NB4 (cell line): ENCODE data around the gene AGA.

Source experiments
- DNase-seq: peaks from one replicate; pipeline ENCODE4 v3.0.0; 2010; ENCODE audit warnings: low read depth
- H3K4me3 ChIP-seq: one replicate; pipeline ENCODE4 v1.5.1; 2011; ENCODE audit warnings: mild to moderate bottlenecking, low read depth, low read length, moderate library complexity
- MYC ChIP-seq: IDR thresholded peaks from 2 replicates; pipeline ENCODE4 v1.6.1; 2011; ENCODE audit warnings: low read depth, low read length
- POLR2A ChIP-seq: IDR thresholded peaks from 2 replicates; pipeline ENCODE4 v1.6.1; 2011; ENCODE audit warnings: mild to moderate bottlenecking; ENCODE audit not compliant: insufficient read length; ENCODE audit errors: extremely low read depth
- TF ChIP-seq, protein P1 (sequence below): IDR thresholded peaks from one replicate; pipeline ENCODE4 v1.5.1; 2012; ENCODE audit warnings: low read depth, low read length
- TF ChIP-seq, protein P2 (sequence below): IDR thresholded peaks from 2 replicates; pipeline ENCODE4 v1.6.1; 2011; ENCODE audit warnings: low read depth, low read length

The AGA gene

DNA sequence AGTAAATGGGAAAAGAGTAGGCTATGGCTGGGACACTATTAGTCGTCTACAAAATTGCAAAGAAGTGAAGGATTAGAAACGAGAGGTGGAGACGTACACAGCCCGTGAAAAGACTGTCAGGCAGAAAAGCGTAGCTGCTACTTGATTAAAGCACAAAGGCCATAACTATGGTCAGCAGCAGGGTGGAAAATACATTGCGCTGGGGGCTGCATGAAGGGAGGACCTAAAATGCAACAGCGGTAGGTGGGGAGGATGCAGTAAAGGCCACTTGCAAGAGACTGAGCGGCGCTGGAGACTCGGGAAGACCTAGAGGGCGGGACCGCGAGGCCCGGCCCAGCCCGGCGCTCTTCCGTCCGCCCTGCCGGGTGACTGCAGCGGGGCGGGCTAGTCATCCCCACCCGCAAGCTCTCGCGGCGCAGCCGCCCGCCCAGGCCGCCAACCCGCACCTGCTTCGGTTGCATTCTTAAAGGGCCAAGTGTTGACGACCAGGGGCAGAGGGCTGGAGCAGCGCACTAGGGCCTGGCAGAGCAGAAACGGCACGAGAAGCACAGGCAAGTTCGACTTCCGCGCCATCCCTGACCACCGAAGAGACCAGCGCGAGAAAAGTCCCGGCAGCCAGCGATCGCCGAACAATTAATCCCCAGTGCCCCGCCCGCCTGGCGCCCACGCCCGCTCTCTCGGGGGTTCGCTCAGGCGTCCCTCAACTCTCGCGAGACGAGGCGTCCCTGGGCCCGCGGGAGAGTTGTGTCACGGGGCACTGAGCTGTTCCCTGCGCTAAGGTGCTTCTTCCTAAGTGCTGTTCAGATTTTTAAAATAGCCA lies at the start of gene AGA:
Gene AGA (minus strand): TSS at position 635 of the 820 bp plus-strand sequence. CDS start 62 bp downstream, at position 573.
- H3K4me3 ChIP-seq = peak within 1 kb of the TSS; percentile 88
- TF ChIP-seq, protein P1, sequence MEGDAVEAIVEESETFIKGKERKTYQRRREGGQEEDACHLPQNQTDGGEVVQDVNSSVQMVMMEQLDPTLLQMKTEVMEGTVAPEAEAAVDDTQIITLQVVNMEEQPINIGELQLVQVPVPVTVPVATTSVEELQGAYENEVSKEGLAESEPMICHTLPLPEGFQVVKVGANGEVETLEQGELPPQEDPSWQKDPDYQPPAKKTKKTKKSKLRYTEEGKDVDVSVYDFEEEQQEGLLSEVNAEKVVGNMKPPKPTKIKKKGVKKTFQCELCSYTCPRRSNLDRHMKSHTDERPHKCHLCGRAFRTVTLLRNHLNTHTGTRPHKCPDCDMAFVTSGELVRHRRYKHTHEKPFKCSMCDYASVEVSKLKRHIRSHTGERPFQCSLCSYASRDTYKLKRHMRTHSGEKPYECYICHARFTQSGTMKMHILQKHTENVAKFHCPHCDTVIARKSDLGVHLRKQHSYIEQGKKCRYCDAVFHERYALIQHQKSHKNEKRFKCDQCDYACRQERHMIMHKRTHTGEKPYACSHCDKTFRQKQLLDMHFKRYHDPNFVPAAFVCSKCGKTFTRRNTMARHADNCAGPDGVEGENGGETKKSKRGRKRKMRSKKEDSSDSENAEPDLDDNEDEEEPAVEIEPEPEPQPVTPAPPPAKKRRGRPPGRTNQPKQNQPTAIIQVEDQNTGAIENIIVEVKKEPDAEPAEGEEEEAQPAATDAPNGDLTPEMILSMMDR = no peak
- no peak; the same call in 1 of the 2 replicates for TF ChIP-seq MYC
- peak; percentile 75 for TF ChIP-seq POLR2A
- TF ChIP-seq, protein P2, sequence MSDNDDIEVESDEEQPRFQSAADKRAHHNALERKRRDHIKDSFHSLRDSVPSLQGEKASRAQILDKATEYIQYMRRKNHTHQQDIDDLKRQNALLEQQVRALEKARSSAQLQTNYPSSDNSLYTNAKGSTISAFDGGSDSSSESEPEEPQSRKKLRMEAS = peak; percentile 62
- DNase-seq = peak; percentile 95

DNA sequence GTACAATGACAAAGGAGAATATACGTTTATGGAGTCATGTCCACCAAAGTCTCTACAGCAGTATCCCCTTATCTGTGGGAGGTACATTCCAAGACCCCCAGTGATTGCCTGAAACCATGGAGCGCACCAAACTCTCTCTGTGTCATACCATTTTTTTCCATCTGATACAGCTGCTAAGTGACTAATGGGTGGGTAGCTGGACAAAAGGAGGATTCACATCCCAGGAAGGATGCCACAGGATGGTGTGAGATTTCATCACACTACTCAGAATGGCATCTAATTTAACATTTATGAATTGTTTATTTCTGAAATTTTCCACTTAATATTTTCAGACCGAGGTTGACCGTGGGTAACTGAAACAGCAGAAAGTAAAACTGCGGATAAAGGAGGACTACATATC lies 49.8 kb upstream of the AGA start:
- TF ChIP-seq, protein P1 = no peak
- no peak for TF ChIP-seq POLR2A
- TF ChIP-seq MYC = no peak
- TF ChIP-seq, protein P2 = no peak

DNA sequence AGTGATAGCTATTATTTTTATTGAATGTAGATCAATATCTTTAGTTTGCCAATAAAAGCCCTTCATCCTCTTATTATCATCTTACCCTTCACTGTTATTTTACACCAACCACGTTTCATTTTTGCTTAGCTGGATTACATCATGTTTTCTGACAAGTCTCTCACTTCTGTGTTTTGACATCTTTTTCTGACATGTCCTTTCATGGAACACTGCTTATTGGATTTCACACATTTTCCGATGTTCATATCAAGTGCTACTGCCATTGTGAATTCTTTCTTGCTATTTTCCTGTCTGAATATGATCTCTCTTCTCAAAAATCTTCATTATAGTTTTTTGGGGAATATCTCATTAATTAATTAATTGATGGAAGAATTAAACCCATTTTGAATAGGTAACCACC lies 48.5 kb upstream of the AGA start:
- TF ChIP-seq, protein P2 = no peak
- TF ChIP-seq POLR2A (no peak), MYC (no peak)
- TF ChIP-seq, protein P1 = no peak
- DNase-seq = no peak

More for the DNA sequence above, 49.8 kb upstream of the AGA start:
- no peak for DNase-seq
- no peak overlapping the region for H3K4me3 ChIP-seq

DNA sequence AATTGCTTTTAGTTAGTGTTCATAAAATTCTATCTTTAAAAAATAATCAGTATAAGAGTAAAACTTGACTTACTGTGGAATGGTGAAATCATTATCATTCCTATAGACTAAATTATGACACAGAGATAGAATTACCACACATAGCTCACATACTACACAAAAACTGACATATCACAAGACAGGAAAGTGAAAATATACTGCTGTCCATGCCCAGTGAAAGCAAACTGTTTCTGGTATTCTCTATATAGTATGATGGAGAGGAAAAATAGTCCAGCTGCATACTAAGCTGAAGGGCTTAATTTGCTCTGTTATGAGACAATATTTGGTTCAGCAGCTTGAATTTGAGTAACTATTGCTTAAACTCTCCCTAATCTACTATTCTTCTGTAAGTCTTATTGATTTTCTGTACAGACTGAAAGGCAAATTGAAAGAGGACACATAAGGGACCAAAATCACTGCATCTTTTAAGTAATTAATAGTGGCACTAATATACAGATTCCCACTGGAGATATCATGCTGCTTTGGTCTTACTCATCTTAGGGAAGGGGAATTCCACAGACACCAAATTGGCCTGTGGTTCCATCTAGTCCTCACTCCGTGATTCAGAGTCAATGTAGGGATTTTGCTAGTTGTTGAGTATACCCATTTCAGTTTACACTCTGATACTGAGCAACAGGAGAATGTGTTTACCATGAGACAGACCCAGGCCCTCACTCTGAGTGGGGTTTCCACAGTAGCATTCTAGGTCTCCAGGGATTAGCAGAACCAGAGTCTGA lies 47.4 kb upstream of the AGA start:
- H3K4me3 ChIP-seq = no peak overlapping the region
- DNase-seq = no peak
- TF ChIP-seq MYC (no peak), POLR2A (no peak)
- TF ChIP-seq, protein P1 = no peak
- TF ChIP-seq, protein P2 = no peak

More for the DNA sequence above, 48.5 kb upstream of the AGA start:
- no peak overlapping the region for H3K4me3 ChIP-seq

DNA sequence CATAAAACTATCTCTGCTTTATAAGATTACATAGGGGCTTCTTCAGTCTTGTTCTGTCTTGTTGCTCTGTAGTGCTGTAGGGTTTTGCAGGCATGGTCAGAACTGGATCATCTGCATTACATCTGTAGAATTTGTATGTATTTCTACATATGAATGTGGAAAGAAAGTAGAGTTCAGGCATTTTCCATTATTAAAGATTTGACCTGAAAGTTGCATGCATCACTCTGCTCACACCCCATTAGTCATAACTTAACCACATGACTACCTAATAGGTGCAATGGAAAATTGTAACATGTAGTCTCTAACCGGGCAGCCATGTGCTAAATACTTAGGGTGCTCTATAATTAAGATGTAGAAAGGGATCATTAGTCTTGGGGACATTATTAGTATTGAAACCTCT lies 45.7 kb upstream of the AGA start:
- no peak overlapping the region for H3K4me3 ChIP-seq
- TF ChIP-seq POLR2A = no peak
- no peak for TF ChIP-seq MYC
- TF ChIP-seq, protein P1 = no peak
- DNase-seq = no peak
